Natural killer cell (primary cell): ENCODE measurements around the gene HM13. TPM values are rescaled to one million over a fixed set of nuclear protein-coding genes. Genes with fewer than 3 reads are reported as not detected.

Source experiments
- ATAC-seq, 3 donors: fragments of 150-1000 bp in 2 of 3; fragments of 200-7000 bp in 1 of 3; cut with Tn5 transposase; 1 replicate in 1 of 3; 2 replicates in 2 of 3; pipeline ENCODE4 v1.10.0; 2021; ENCODE audit warnings: mild to moderate bottlenecking in 2 of 3, moderate library complexity in 2 of 3
- DNase-seq, 2 donors: peaks; one replicate each; pipeline versions ENCODE4 v3.0.0 to v3.0.0-alpha.2; 2013 to 2021; ENCODE audit warnings: mixed read lengths in 1 of 2
- H3K27ac ChIP-seq: one replicate; pipeline ENCODE4 v1.5.1; 2013; ENCODE audit warnings: mild to moderate bottlenecking, low read length
- H3K27me3 ChIP-seq: one replicate; pipeline ENCODE4 v1.6.1; 2013; ENCODE audit warnings: low read length; ENCODE audit not compliant: control insufficient read depth, insufficient read depth
- H3K36me3 ChIP-seq: one replicate; pipeline ENCODE4 v1.6.1; 2013; ENCODE audit warnings: low read length; ENCODE audit not compliant: control insufficient read depth, insufficient read depth
- H3K4me1 ChIP-seq: one replicate; pipeline ENCODE4 v1.6.1; 2013; ENCODE audit warnings: low read length; ENCODE audit not compliant: control insufficient read depth, insufficient read depth
- H3K4me3 ChIP-seq: one replicate; pipeline ENCODE4 v1.5.1; 2013; ENCODE audit warnings: low read length
- H3K9me3 ChIP-seq: one replicate; pipeline ENCODE4 v1.6.1; 2013; ENCODE audit warnings: low read length; ENCODE audit not compliant: control insufficient read depth, insufficient read depth
- H3K27ac Mint-ChIP-seq, 2 donors: one replicate each; pipeline ENCODE4 v1.8.0; 2022; ENCODE audit warnings: mild to moderate bottlenecking in 2 of 2, mixed read lengths in 2 of 2, moderate library complexity in 1 of 2
- H3K27me3 Mint-ChIP-seq, 2 donors: one replicate each; pipeline ENCODE4 v1.8.0; 2022; ENCODE audit warnings: low read depth in 2 of 2, mixed read lengths in 2 of 2
- H3K36me3 Mint-ChIP-seq: one replicate; pipeline ENCODE4 v1.8.0; 2022; ENCODE audit warnings: mixed read lengths
- H3K4me1 Mint-ChIP-seq, 2 donors: one replicate each; pipeline ENCODE4 v1.8.0; 2022; ENCODE audit warnings: mixed read lengths in 2 of 2
- H3K4me3 Mint-ChIP-seq: one replicate; pipeline ENCODE4 v1.8.0; 2022; ENCODE audit warnings: mild to moderate bottlenecking, moderate library complexity, mixed read lengths
- H3K9me3 Mint-ChIP-seq, 2 donors: one replicate each; pipeline ENCODE4 v1.8.0; 2022; ENCODE audit warnings: mixed read lengths in 2 of 2
- CTCF ChIP-seq: fragments of 200-600 bp; IDR thresholded peaks from one replicate; pipeline ENCODE4 v1.8.0; 2022; ENCODE audit warnings: antibody characterized with exemption
- WGBS: methylation state at CpG from one replicate; pipeline ENCODE4 v1.1.7; 2013; ENCODE audit warnings: missing lambda C conversion rate; ENCODE audit not compliant: insufficient coverage; 5-methylcytosine and 5-hydroxymethylcytosine counted together
- intact Hi-C: fragments of 100-400 bp; cut with micrococcal nuclease; formaldehyde crosslinking; loops from one replicate; pipeline ENCODE4 v1.14.2; 2022
- total RNA-seq, 4 donors: library from RNA; stranded (reverse); fragments of 120-200 nt in 1 of 4; gene quantifications; one replicate each; pipeline versions ENCODE4 v1.2.3 to v1.2.4, GENCODE V29; 2013 to 2022

Gene HM13
- total RNA-seq, 3 donors from 2014 or later (not counting 1 experiment from before 2014, with no cell fraction given): 97.5 to 135 (median 104) TPM

GRCh38 chr20:31484001-31484400 is 30.2 kb upstream of the HM13 start:
- intact Hi-C loops: no loop called here
- Mint-ChIP-seq H3K36me3 (no peaks in the 10 kb centered on the region), H3K4me1 (peaks cover 5 to 12% of the 10 kb centered on the region in 2 donors), H3K4me3 (no peak overlapping the region), H3K27ac (no peak overlapping the region), H3K27me3 (peaks cover 31% of the 10 kb centered on the region in 2 donors), H3K9me3 (no peaks in the 10 kb centered on the region)
- no peak overlapping the region for H3K27ac ChIP-seq
- H3K36me3 ChIP-seq: no peaks in the 10 kb centered on the region
- peaks cover 2% of the 10 kb centered on the region for H3K4me1 ChIP-seq
- no peak for ATAC-seq
- no peak for TF ChIP-seq CTCF
- H3K9me3 ChIP-seq: no peaks in the 10 kb centered on the region
- H3K4me3 ChIP-seq: no peak overlapping the region
- peaks cover 3% of the 10 kb centered on the region for H3K27me3 ChIP-seq
- DNase-seq: no peak
- 63% methylated on average over 36 of the region's 36 CpGs for WGBS

GRCh38 chr20:31485450-31486339 is 28.5 kb upstream of the HM13 start:
- Mint-ChIP-seq H3K9me3 (no peaks in the 10 kb centered on the region), H3K27ac (no peak overlapping the region), H3K27me3 (peaks cover 31% of the 10 kb centered on the region in 2 donors)

GRCh38 chr20:31488115-31488514 is 26.1 kb upstream of the HM13 start:
- no peak for ATAC-seq
- WGBS: 97% methylated on average over 2 of the region's 2 CpGs
- no peak overlapping the region for H3K4me3 Mint-ChIP-seq
- Histone ChIP-seq H3K27me3 (peaks cover 3% of the 10 kb centered on the region), H3K27ac (no peak overlapping the region), H3K9me3 (no peaks in the 10 kb centered on the region), H3K36me3 (no peaks in the 10 kb centered on the region), H3K4me3 (no peak overlapping the region), H3K4me1 (peaks cover 2% of the 10 kb centered on the region)
- TF ChIP-seq CTCF: no peak
- peaks cover 20% of the 10 kb centered on the region in 2 donors for H3K27me3 Mint-ChIP-seq
- intact Hi-C loops: no loop called here
- H3K36me3 Mint-ChIP-seq: no peaks in the 10 kb centered on the region
- DNase-seq: no peak
- H3K27ac Mint-ChIP-seq: no peak overlapping the region
- H3K9me3 Mint-ChIP-seq: no peaks in the 10 kb centered on the region
- peaks cover 5 to 12% of the 10 kb centered on the region in 2 donors for H3K4me1 Mint-ChIP-seq

More at GRCh38 chr20:31485450-31486339, 28.5 kb upstream of the HM13 start:
- 16% methylated on average over 22 of the region's 31 CpGs for WGBS
- no peak for ATAC-seq
- Histone ChIP-seq H3K27ac (no peak overlapping the region), H3K9me3 (no peaks in the 10 kb centered on the region), H3K4me3 (no peak overlapping the region), H3K36me3 (no peaks in the 10 kb centered on the region), H3K4me1 (peaks cover 2% of the 10 kb centered on the region), H3K27me3 (peaks cover 3% of the 10 kb centered on the region)
- DNase-seq: no peak
- intact Hi-C loops: no loop called here
- H3K36me3 Mint-ChIP-seq: no peaks in the 10 kb centered on the region
- peaks cover 5 to 12% of the 10 kb centered on the region in 2 donors for H3K4me1 Mint-ChIP-seq
- TF ChIP-seq CTCF: no peak
- no peak overlapping the region for H3K4me3 Mint-ChIP-seq
